ENCODE results near the gene PHLDB2. TPM values are rescaled to one million over a fixed set of nuclear protein-coding genes. Genes with fewer than 3 reads are reported as not detected.

PHLDB2 gene
- polyA plus RNA-seq, 2 of the 4 experiments (the other 2 are of a cell fraction) = 39.5 to 50.6 TPM

DNA sequence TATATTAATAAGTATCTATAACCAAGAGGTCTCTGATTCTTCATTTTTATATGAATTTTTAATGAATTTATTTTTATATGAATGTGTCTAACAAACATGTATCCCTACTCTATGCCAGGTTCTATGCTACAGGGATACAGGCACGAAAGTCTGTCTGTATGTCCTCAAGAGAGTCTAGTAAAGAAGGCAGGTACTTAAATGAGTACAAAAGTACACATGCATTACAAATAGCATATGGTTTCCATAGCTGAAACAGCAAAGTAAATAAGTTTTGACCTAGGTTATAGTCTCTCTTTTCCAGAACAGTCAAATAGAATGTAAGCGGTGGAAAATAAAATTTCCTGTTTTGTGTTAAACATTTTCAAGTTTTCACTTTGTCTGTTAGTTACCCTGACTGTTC lies 106.4 kb downstream of the PHLDB2 start:
- peaks cover 25% of the 10 kb centered on the region for H3K4me1 ChIP-seq
- POLR2A ChIA-PET = no interaction called here
- H3K4me3 ChIP-seq = no peak overlapping the region
- H3K4me2 ChIP-seq = no peak overlapping the region
- TF ChIP-seq HOXB5 (CRISPR knock-in tag; IDR thresholded peaks at IDR 0.05) (no peak), HOXB13 (CRISPR knock-in tag; IDR thresholded peaks at IDR 0.05; ENCODE audit: low read depth) (no peak), ZNF302 (CRISPR knock-in tag; IDR thresholded peaks at IDR 0.05) (no peak), KDM5A (IDR thresholded peaks at IDR 0.05) (no peak), SMC3 (IDR thresholded peaks at IDR 0.05) (no peak), NPAS2 (CRISPR knock-in tag; IDR thresholded peaks at IDR 0.05; ENCODE audit: borderline replicate concordance) (no peak), TFCP2L1 (CRISPR knock-in tag; IDR thresholded peaks at IDR 0.05) (no peak), RCOR1 (IDR thresholded peaks at IDR 0.05; ENCODE audit: low read depth, low read length) (no peak), TP53 (CRISPR knock-in tag; IDR thresholded peaks at IDR 0.05) (no peak), CHD2 (IDR thresholded peaks at IDR 0.05; ENCODE audit: low read length, partially characterized antibody) (no peak)
- TF ChIP-seq, protein P1, sequence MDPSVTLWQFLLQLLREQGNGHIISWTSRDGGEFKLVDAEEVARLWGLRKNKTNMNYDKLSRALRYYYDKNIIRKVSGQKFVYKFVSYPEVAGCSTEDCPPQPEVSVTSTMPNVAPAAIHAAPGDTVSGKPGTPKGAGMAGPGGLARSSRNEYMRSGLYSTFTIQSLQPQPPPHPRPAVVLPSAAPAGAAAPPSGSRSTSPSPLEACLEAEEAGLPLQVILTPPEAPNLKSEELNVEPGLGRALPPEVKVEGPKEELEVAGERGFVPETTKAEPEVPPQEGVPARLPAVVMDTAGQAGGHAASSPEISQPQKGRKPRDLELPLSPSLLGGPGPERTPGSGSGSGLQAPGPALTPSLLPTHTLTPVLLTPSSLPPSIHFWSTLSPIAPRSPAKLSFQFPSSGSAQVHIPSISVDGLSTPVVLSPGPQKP (IDR thresholded peaks at IDR 0.05; ENCODE audit: low read depth, low read length) = no peak
- ATAC-seq (no peak), FAIRE-seq (no peak), DNase-seq (ENCODE audit: low read depth in 1 of 2, low spot score in 1 of 2) (no peak)
- WGBS (ENCODE audit: missing lambda C conversion rate) = 91% methylated on average over 2 of the region's 2 CpGs
- no peak overlapping the region for H3K27ac ChIP-seq
- CTCF ChIA-PET = interaction anchor here (0.9 to 26.1 kb wide), 9 partner anchors 23 to 296 kb away, joined by 3 to 312 read pairs (median 15); partner anchors contain the start of gene PHLDB2
- no peaks in the 10 kb centered on the region for H3K9me3 ChIP-seq

DNA sequence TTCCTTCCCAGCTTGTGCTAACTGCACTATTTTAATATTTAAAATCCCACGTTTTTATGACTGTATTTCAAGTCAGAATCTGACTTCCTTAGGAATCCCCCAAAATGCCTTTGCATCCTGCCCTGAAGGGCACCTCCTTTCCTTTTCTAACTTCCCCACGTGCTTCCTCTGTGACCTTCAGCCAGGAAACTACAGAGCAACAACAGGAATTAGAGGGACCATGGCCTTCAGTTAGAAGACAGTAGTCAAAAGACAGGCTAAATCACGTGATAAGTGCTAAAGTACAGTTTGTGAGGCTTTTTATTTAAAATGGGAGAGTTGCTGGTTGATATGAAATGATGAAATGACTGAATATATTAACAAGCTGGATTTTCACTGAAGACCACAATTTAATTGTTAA lies 108.0 kb downstream of the PHLDB2 start:
- Histone ChIP-seq H3K27ac (peak overlapping the region; percentile 50 to 79), H3K4me2 (peak overlapping the region; percentile 62), H3K4me1 (peaks cover 25% of the 10 kb centered on the region), H3K4me3 (no peak overlapping the region), H3K9me3 (no peaks in the 10 kb centered on the region)
- no peak for FAIRE-seq
- ATAC-seq = 0 out of 6 replicates have a peak, but pooled peaks of 1 of the 2 experiments have one; percentile 20
- TF ChIP-seq, protein P2, sequence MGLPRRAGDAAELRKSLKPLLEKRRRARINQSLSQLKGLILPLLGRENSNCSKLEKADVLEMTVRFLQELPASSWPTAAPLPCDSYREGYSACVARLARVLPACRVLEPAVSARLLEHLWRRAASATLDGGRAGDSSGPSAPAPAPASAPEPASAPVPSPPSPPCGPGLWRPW (IDR thresholded peaks at IDR 0.05) = no peak
- TF ChIP-seq, protein P3, sequence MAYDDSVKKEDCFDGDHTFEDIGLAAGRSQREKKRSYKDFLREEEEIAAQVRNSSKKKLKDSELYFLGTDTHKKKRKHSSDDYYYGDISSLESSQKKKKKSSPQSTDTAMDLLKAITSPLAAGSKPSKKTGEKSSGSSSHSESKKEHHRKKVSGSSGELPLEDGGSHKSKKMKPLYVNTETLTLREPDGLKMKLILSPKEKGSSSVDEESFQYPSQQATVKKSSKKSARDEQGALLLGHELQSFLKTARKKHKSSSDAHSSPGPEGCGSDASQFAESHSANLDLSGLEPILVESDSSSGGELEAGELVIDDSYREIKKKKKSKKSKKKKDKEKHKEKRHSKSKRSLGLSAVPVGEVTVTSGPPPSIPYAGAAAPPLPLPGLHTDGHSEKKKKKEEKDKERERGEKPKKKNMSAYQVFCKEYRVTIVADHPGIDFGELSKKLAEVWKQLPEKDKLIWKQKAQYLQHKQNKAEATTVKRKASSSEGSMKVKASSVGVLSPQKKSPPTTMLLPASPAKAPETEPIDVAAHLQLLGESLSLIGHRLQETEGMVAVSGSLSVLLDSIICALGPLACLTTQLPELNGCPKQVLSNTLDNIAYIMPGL (CRISPR knock-in tag; IDR thresholded peaks at IDR 0.05; ENCODE audit: borderline replicate concordance) = no peak
- TF ChIP-seq, protein P4, sequence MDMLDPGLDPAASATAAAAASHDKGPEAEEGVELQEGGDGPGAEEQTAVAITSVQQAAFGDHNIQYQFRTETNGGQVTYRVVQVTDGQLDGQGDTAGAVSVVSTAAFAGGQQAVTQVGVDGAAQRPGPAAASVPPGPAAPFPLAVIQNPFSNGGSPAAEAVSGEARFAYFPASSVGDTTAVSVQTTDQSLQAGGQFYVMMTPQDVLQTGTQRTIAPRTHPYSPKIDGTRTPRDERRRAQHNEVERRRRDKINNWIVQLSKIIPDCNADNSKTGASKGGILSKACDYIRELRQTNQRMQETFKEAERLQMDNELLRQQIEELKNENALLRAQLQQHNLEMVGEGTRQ (IDR thresholded peaks at IDR 0.05) = peak; percentile 24; the same call in 1 of the 2 replicates
- no peak for DNase-seq (ENCODE audit: low read depth in 1 of 2, low spot score in 1 of 2)
- ChIA-PET POLR2A (interaction anchor here (1.0 to 1.1 kb wide), 2 partner anchors 12 to 106 kb away, joined by 4 to 6 read pairs; partner anchors contain the start of gene ABHD10), CTCF (interaction anchor here (0.7 to 26.1 kb wide), 34 partner anchors 9 to 389 kb away, joined by 3 to 312 read pairs (median 6); partner anchors contain the start of genes ABHD10 and PHLDB2)
- whole genome bisulfite sequencing (ENCODE audit: missing lambda C conversion rate) = 19% methylated on average over 3 of the region's 3 CpGs

- peak; percentile 31 to 84 for DNase-seq (ENCODE audit: low read depth in 1 of 2, low spot score in 1 of 2)
- Histone ChIP-seq H3K4me2 (peak overlapping the region; percentile 62), H3K9me3 (no peaks in the 10 kb centered on the region), H3K27ac (peak overlapping the region; percentile 50 to 79), H3K4me1 (peaks cover 25% of the 10 kb centered on the region), H3K4me3 (no peak overlapping the region)
- peak; percentile 92 to 97 for ATAC-seq
- FAIRE-seq = peak; percentile 56
- CTCF ChIA-PET = interaction anchor here (0.6 to 26.1 kb wide), 51 partner anchors 9 to 700 kb away, joined by 3 to 312 read pairs (median 4); partner anchors contain the start of genes ABHD10 and PHLDB2
- POLR2A ChIA-PET = interaction anchor here (1.0 to 1.1 kb wide), 2 partner anchors 11 to 107 kb away, joined by 4 to 6 read pairs; partner anchors contain the start of gene ABHD10
- TF ChIP-seq FOSL2 (IDR thresholded peaks at IDR 0.05) = no peak
- TF ChIP-seq FOSL2 (CRISPR knock-in tag; IDR thresholded peaks at IDR 0.05) = no peak
- peak; percentile 92 for TF ChIP-seq CTCF (IDR thresholded peaks at IDR 0.05)
- no peak for TF ChIP-seq RARB (CRISPR knock-in tag; IDR thresholded peaks at IDR 0.05)
- no peak for TF ChIP-seq RCOR1 (IDR thresholded peaks at IDR 0.05; ENCODE audit: low read depth, low read length)
- no peak for TF ChIP-seq KDM1A (IDR thresholded peaks at IDR 0.05; ENCODE audit: low read depth)
- no peak for TF ChIP-seq HDAC2 (IDR thresholded peaks at IDR 0.05)
- no peak for TF ChIP-seq NFE2L2 (conservative IDR thresholded peaks at IDR 0.05; ENCODE audit: low read length)
- no peak for TF ChIP-seq CHD4 (IDR thresholded peaks at IDR 0.05; ENCODE audit: borderline replicate concordance)
- TF ChIP-seq SMC3 (IDR thresholded peaks at IDR 0.05) = peak; percentile 97
- peak; percentile 95 to 98 for TF ChIP-seq RAD21 (conservative IDR thresholded peaks at IDR 0.05 in 1 of 2, IDR thresholded peaks at IDR 0.05 in 1 of 2)
- TF ChIP-seq HEYL (CRISPR knock-in tag; IDR thresholded peaks at IDR 0.05) = no peak
- 4% methylated on average over 8 of the region's 8 CpGs for WGBS (ENCODE audit: missing lambda C conversion rate)
These were observed 108.7 kb downstream of the PHLDB2 start for GRCh38 chr3:111967651-111968274.
